Motor neuron (in vitro differentiated cells): Measurements from ENCODE around the gene FBXO21. TPM values are rescaled to one million over a fixed set of nuclear protein-coding genes. Genes with fewer than 3 reads are reported as not detected.
"Not testable (repeated sequence)": the region's sequence is repeated elsewhere in the genome, so short reads cannot be mapped to it uniquely, and the experiment has no call there.

Experiments
- ATAC-seq, 8 experiments: fragments of 200-7000 bp; cut with Tn5 transposase; replicated peaks in 6 of 8; 2 replicates each; pipeline ENCODE4 v1.8.0; 2021; ENCODE audit warnings: mild to moderate bottlenecking in 8 of 8, moderate library complexity in 8 of 8
- H3K27ac ChIP-seq, 2 donors: fragments of 250-450 bp; sonication (Bioruptor Pico); 2 replicates each; pipeline ENCODE4 v1.9.0; 2021; ENCODE audit warnings: antibody characterized with exemption in 2 of 2, mild to moderate bottlenecking in 2 of 2, moderate library complexity in 1 of 2
- H3K4me1 ChIP-seq, 2 donors: fragments of 250-450 bp; sonication (Bioruptor Pico); replicated peaks in 1 of 2; 2 replicates each; pipeline ENCODE4 v1.6.1; 2021; ENCODE audit warnings: antibody characterized with exemption in 2 of 2, mild to moderate bottlenecking in 2 of 2, moderate library complexity in 1 of 2
- H3K4me3 ChIP-seq, 5 donors: fragments of 250-450 bp; sonication (Bioruptor Pico); 2 replicates each; pipeline ENCODE4 v1.9.0; 2021; ENCODE audit warnings: antibody characterized with exemption in 5 of 5, mild to moderate bottlenecking in 5 of 5, moderate library complexity in 4 of 5
- WGBS, 10 experiments: fragments of 450-650 bp; shearing (Covaris generic); methylation state at CpG; one replicate each; pipeline ENCODE4 v1.0.0; 2022; 5-methylcytosine and 5-hydroxymethylcytosine counted together
- in situ Hi-C, 9 experiments: fragments of 400-800 bp; cut with MboI; loops; one replicate each; pipeline ENCODE4 v1.15.0; 2021; ENCODE audit warnings: low sequenced_read_pairs in 9 of 9, low pct_unique_long_range_greater_than_20kb in 2 of 9; ENCODE audit not compliant: unreplicated experiment in 9 of 9
- total RNA-seq, 8 experiments: library from RNA; unstranded; fragments of 300-600 nt; gene quantifications; 2 replicates each; pipeline versions ENCODE4 v1.2.3 to v1.2.4, GENCODE V29; 2022

The FBXO21 gene
- total RNA-seq, result 10 to 100 TPM; 27.2 to 66.7 (median 42.7) TPM

- ATAC-seq, result peak; percentile 79 to 91 (median 84)
- peaks cover 0 to 7% of the 10 kb centered on the region in 2 donors for H3K4me1 ChIP-seq
- peak within 1 kb of the TSS; percentile 79 to 88 for H3K27ac ChIP-seq
- in situ Hi-C loops, result no loop called here
- peak within 1 kb of the TSS; percentile 61 to 83 (median 77) for H3K4me3 ChIP-seq
- WGBS, 10 experiments, result 0 to 33% (median 2%) methylated on average over 1 to 21 of the region's 59 CpGs; no CpG with 5 or more reads in 2 of the 10 experiments
These were observed at the start of gene FBXO21 for GRCh38 chr12:117190210-117190781. Gene FBXO21, minus strand, starts transcription at chr12:117190470. Its CDS starts 14 bp downstream, at chr12:117190456.

- in situ Hi-C loops, result loop anchor here in 3 of 9 experiments (25.0 kb wide), 2 partner anchors 351 to 601 kb away; no protein-coding TSS in a partner anchor
- no peak overlapping the region for H3K4me3 ChIP-seq
- H3K27ac ChIP-seq, result no peak overlapping the region
- H3K4me1 ChIP-seq, result no peaks in the 10 kb centered on the region
- WGBS, 10 experiments, result 0 to 26% (median 10%) methylated on average over 1 to 5 of the region's 13 CpGs; no CpG with 5 or more reads in 4 of the 10 experiments
- ATAC-seq, result peak; percentile 43 to 87 (median 68)
These were observed 46.3 kb upstream of the FBXO21 start for GRCh38 chr12:117236456-117237001.

DNA sequence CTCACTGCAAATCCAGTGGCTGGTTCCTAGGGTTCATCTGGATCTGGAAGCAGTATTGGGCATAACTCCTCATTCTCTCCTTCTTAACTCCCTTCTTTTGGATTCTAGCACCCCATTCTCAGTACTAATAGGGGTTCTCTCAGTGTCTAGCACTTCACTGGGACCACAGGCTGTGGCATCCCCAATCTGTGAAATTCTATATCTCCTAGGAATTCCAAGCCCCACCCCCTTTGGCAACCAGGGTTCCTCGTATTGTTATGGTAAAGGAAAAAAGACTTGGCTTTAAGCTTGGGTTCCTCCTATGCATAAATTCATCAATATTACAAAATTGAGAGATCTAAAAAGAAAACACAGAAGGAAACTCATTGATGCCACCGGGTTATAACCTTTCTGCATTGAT lies 45.0 kb upstream of the FBXO21 start:
- WGBS, 10 experiments, result 0 to 31% (median 15%) methylated on average over 1 to 2 of the region's 2 CpGs; no CpG with 5 or more reads in 2 of the 10 experiments
- ATAC-seq, result no peak
- no peak overlapping the region for H3K27ac ChIP-seq
- in situ Hi-C loops, result loop anchor here in 3 of 9 experiments (25.0 kb wide), 2 partner anchors 352 to 602 kb away; no protein-coding TSS in a partner anchor
- no peak overlapping the region for H3K4me3 ChIP-seq
- no peaks in the 10 kb centered on the region for H3K4me1 ChIP-seq

DNA sequence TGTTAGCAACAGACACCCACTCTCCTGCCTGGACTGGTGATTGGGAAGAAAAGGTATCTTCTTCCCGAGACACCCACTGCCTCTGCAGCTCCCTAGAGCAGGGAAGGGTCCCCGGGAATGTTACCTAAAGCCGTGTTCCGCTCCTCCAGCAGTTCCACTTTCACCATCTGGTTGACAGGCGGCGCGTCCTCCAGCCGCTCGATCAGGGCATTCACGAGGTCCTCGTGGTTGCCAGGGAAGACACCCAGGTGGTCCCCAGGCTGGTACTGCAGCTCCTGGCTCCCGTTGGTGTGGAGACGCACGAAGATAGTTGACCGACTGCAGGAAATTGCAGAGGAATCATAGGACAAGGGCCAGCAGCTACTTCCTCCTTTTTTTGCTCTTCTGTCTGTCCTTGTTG lies 44.2 kb upstream of the FBXO21 start:
- no peak for ATAC-seq
- in situ Hi-C loops, result loop anchor here in 3 of 9 experiments (25.0 kb wide), 2 partner anchors 353 to 603 kb away; no protein-coding TSS in a partner anchor
- Histone ChIP-seq H3K4me3 (no peak overlapping the region), H3K27ac (no peak overlapping the region), H3K4me1 (no peaks in the 10 kb centered on the region)
- WGBS, 10 experiments, result 0 to 100% (median 96%) methylated on average over 1 to 11 of the region's 15 CpGs; no CpG with 5 or more reads in 2 of the 10 experiments

DNA sequence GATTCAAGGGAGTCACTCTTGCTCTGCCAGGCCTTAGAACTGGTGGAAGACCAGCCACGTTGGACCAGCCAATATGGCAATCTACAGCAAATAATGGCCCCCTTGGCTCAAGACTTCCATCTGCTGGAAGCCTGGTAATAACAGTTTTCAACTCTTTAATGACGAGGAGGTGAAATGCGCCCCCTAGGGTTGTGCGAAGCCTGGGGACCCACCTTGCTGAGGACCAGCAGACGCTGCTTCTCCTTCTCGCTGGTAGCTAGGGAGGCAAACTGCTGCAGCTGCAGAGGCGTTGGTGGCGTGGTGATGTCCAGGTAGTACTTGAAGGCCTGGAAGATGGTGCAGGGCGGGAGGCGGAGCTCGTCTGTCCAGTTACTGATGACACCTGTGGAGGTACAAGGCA lies 41.5 kb upstream of the FBXO21 start:
- Histone ChIP-seq H3K4me3 (no peak overlapping the region), H3K4me1 (no peaks in the 10 kb centered on the region), H3K27ac (no peak overlapping the region)
- in situ Hi-C loops, result loop anchor here in 3 of 9 experiments (25.0 kb wide), 2 partner anchors 356 to 606 kb away; no protein-coding TSS in a partner anchor
- WGBS, 10 experiments, result 0 to 91% (median 68%) methylated on average over 1 to 8 of the region's 11 CpGs; no CpG with 5 or more reads in 3 of the 10 experiments
- no peak for ATAC-seq

GRCh38 chr12:117228239-117228638 lies 38.0 kb upstream of the FBXO21 start:
- Histone ChIP-seq H3K27ac (no peak overlapping the region), H3K4me3 (no peak overlapping the region), H3K4me1 (no peaks in the 10 kb centered on the region)
- in situ Hi-C loops, result loop anchor here in 3 of 9 experiments (25.0 kb wide), 2 partner anchors 359 to 609 kb away; no protein-coding TSS in a partner anchor
- peak; percentile 36 to 98 (median 50) for ATAC-seq
- 31 to 83% (median 66%) methylated on average over 1 to 2 of the region's 2 CpGs; no CpG with 5 or more reads in 5 of the 10 experiments for WGBS, 10 experiments

- ATAC-seq, result no peak
- in situ Hi-C loops, result loop anchor here in 3 of 9 experiments (25.0 kb wide), 2 partner anchors 360 to 610 kb away; no protein-coding TSS in a partner anchor
- Histone ChIP-seq H3K4me3 (no peak overlapping the region), H3K27ac (no peak overlapping the region), H3K4me1 (no peaks in the 10 kb centered on the region)
- WGBS, 10 experiments, result 13 to 71% (median 47%) methylated on average over 1 to 7 of the region's 12 CpGs; no CpG with 5 or more reads in 3 of the 10 experiments
These were observed 36.9 kb upstream of the FBXO21 start for GRCh38 chr12:117227000-117227653.

- no peak for ATAC-seq
- in situ Hi-C loops, result loop anchor here in 3 of 9 experiments (25.0 kb wide), 2 partner anchors 361 to 611 kb away; no protein-coding TSS in a partner anchor
- no peaks in the 10 kb centered on the region for H3K4me1 ChIP-seq
- 33 to 100% (median 55%) methylated on average over 1 to 4 of the region's 10 CpGs; no CpG with 5 or more reads in 4 of the 10 experiments for WGBS, 10 experiments
- H3K4me3 ChIP-seq, result no peak overlapping the region
- H3K27ac ChIP-seq, result no peak overlapping the region
These were observed 36.2 kb upstream of the FBXO21 start for GRCh38 chr12:117226505-117226904.

DNA sequence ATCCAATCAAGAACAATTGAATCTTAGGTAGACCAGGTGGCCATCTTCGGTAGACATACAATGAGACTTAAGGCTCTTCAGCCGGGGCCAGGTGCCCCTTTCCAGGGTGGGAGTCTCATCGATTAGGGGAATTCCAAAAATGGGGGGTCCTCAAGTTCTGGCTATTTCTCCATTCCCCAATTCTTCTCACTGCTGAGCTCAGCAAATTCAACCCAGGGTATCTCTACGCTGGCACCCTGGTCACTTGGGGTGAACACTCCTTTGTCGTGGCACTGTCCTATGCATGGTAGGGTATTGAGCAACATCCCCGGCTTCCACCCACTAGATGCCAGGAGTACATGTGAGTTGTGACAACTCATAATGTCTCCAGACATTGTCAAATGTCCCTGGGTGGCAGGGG lies 34.9 kb upstream of the FBXO21 start:
- 57 to 100% (median 59%) methylated on average over 1 to 2 of the region's 6 CpGs; no CpG with 5 or more reads in 6 of the 10 experiments for WGBS, 10 experiments
- in situ Hi-C loops, result loop anchor here in 3 of 9 experiments (25.0 kb wide), 2 partner anchors 362 to 612 kb away; no protein-coding TSS in a partner anchor
- no peak overlapping the region for H3K27ac ChIP-seq
- no peak overlapping the region for H3K4me3 ChIP-seq
- ATAC-seq, result no peak
- H3K4me1 ChIP-seq, result no peaks in the 10 kb centered on the region

- 40 to 100% (median 76%) methylated on average over 1 to 3 of the region's 5 CpGs; no CpG with 5 or more reads in 3 of the 10 experiments for WGBS, 10 experiments
- ATAC-seq, result not testable (repeated sequence)
These were observed 30.7 kb upstream of the FBXO21 start for GRCh38 chr12:117220947-117221346.

DNA sequence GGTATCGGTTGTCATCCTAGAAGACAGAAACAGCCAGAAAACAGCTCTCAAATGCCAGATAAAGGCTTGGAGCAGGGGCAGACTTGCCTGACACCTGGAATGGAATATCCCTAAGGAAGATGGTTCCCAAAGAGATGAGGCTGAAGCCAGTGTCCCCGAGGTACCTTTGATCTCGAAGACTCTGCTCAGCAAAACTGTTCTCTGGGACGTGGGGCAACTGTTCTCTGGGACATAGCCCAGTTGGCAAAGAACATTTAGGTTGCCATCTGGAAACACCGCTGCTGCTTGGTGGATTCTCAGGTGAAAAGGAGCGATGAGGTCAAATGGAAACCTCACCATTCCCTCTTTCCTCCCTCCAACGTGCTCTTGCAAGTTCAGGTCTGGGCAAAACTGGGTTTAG lies 27.9 kb upstream of the FBXO21 start:
- ATAC-seq, result no peak
- Histone ChIP-seq H3K27ac (no peak overlapping the region), H3K4me1 (no peaks in the 10 kb centered on the region), H3K4me3 (no peak overlapping the region)
- 0 to 87% (median 74%) methylated on average over 1 to 7 of the region's 7 CpGs; no CpG with 5 or more reads in 5 of the 10 experiments for WGBS, 10 experiments
- in situ Hi-C loops, result loop anchor here in 6 of 9 experiments (10.0 to 25.0 kb wide), 4 partner anchors 619 to 1144 kb away; partner anchors contain the start of gene TAOK3 (in 1 of the 6)

More at GRCh38 chr12:117220947-117221346, 30.7 kb upstream of the FBXO21 start:
- H3K27ac ChIP-seq, H3K4me1 ChIP-seq, H3K4me3 ChIP-seq: not testable (repeated sequence)
- in situ Hi-C loops, result loop anchor here in 5 of 9 experiments (25.0 kb wide), 3 partner anchors 616 to 1141 kb away; partner anchors contain the start of gene TAOK3 (in 1 of the 5)

DNA sequence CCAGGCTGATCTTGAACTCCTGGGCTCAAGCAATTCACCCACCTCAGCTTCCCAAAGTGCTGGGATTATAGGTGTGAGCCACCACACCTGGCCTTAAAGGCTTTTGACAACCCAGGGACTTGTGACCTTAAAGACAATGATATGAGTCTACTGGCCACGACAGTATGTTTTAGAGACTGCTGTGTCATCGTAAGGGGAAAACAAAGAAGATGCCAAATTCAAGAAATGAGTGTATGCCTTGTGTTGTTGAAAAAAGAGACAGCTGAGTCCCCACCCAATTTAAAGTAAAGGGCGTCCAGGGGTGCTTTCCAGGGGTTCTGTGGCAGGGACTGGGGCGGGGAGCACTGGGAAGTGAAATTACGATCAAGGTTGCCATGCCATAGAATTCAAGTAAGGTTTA lies 26.4 kb upstream of the FBXO21 start:
- ATAC-seq, result no peak
- no peak overlapping the region for H3K27ac ChIP-seq
- H3K4me1 ChIP-seq, result no peaks in the 10 kb centered on the region
- no peak overlapping the region for H3K4me3 ChIP-seq
- 0 to 95% (median 67%) methylated on average over 1 to 5 of the region's 5 CpGs; no CpG with 5 or more reads in 3 of the 10 experiments for WGBS, 10 experiments
- in situ Hi-C loops, result loop anchor here in 6 of 9 experiments (10.0 to 25.0 kb wide), 4 partner anchors 621 to 1146 kb away; partner anchors contain the start of gene TAOK3 (in 1 of the 6)
